C4-2B (cell line): Measurements from ENCODE around the gene TMEM72.

Experiments
- H3K27ac ChIP-seq: fragments of 450-650 bp; 2 replicates; pipeline ENCODE4 v1.5.1; 2017
- CTCF ChIP-seq: fragments of 450-650 bp; conservative IDR thresholded peaks from 2 replicates; pipeline ENCODE4 v1.5.1; 2017; ENCODE audit warnings: mild to moderate bottlenecking
- ZFX ChIP-seq: fragments of 450-650 bp; IDR thresholded peaks from 2 replicates; pipeline ENCODE4 v1.6.1; 2017

Gene TMEM72

GRCh38 chr10:44972874-44973306, 61.8 kb downstream of the TMEM72 start:
- H3K27ac ChIP-seq = no peak overlapping the region
- TF ChIP-seq ZFX = no peak
- no peak for TF ChIP-seq CTCF

GRCh38 chr10:44973323-44974081, 62.4 kb downstream of the TMEM72 start:
- H3K27ac ChIP-seq = no peak overlapping the region
- TF ChIP-seq CTCF = no peak
- no peak for TF ChIP-seq ZFX

- no peak for TF ChIP-seq ZFX
- no peak for TF ChIP-seq CTCF
- no peak overlapping the region; the same call in 1 of the 2 replicates for H3K27ac ChIP-seq
Observed at GRCh38 chr10:44974082-44974627, 63.0 kb downstream of the TMEM72 start.

GRCh38 chr10:44974628-44975430, 63.7 kb downstream of the TMEM72 start:
- H3K27ac ChIP-seq = no peak overlapping the region; the same call in 1 of the 2 replicates

GRCh38 chr10:44975431-44976331, 64.5 kb downstream of the TMEM72 start:
- TF ChIP-seq ZFX (no peak), CTCF (no peak)
- H3K27ac ChIP-seq = no peak overlapping the region

More at GRCh38 chr10:44974628-44975430, 63.7 kb downstream of the TMEM72 start:
- TF ChIP-seq ZFX (no peak), CTCF (peak; percentile 98)

GRCh38 chr10:44976352-44977198, 65.4 kb downstream of the TMEM72 start:
- no peak overlapping the region for H3K27ac ChIP-seq
- no peak for TF ChIP-seq ZFX
- TF ChIP-seq CTCF = no peak
